HEK293 (cell line): Measurements from ENCODE around the gene NTSR1.

Source experiments
- CTCF ChIA-PET: fragments of 350-600 bp; formaldehyde crosslinking; extraction: SDS; loops from one replicate; lab custom pipeline; 2021; ENCODE audit warnings: antibody characterized with exemption; lab: Yijun Ruan, JAX
- POLR2A ChIA-PET: fragments of 300-600 bp; formaldehyde crosslinking; extraction: SDS; loops from one replicate; lab custom pipeline; 2020; ENCODE audit warnings: antibody characterized with exemption, inconsistent platforms; lab: Yijun Ruan, JAX
- H3K27ac ChIP-seq: fragments of 200-500 bp; sonication (Bioruptor generic); 2 replicates; pipeline ENCODE4 v1.5.1; 2014; ENCODE audit warnings: low read depth, low read length, control low read depth, inconsistent platforms; ENCODE audit errors: extremely low read depth
- H3K36me3 ChIP-seq, 2 experiments: fragments of 200-500 bp in 1 of 2; sonication (Bioruptor generic) in 1 of 2; 1 replicate in 1 of 2; 2 replicates in 1 of 2; pipeline ENCODE4 v1.5.1; 2014 to 2017; ENCODE audit warnings: inconsistent platforms in 2 of 2, low read length in 2 of 2; ENCODE audit not compliant: control insufficient read depth in 2 of 2, insufficient read depth in 1 of 2
- H3K4me1 ChIP-seq: fragments of 200-500 bp; sonication (Bioruptor generic); 2 replicates; pipeline ENCODE4 v1.5.1; 2014; ENCODE audit warnings: mild to moderate bottlenecking, low read length, inconsistent platforms; ENCODE audit not compliant: control insufficient read depth, insufficient read depth
- H3K4me3 ChIP-seq: 2 replicates; pipeline ENCODE4 v1.5.1; 2011; ENCODE audit warnings: low read depth, mild to moderate bottlenecking, control low read depth, low read length, moderate library complexity
- H3K9me3 ChIP-seq: fragments of 200-500 bp; sonication (Bioruptor generic); 2 replicates; pipeline ENCODE4 v1.5.1; 2014; ENCODE audit warnings: low read depth, low read length, inconsistent platforms; ENCODE audit not compliant: control insufficient read depth, insufficient read depth
- ELK4 ChIP-seq: IDR thresholded peaks from 2 replicates; pipeline ENCODE4 v1.6.1; 2011; ENCODE audit warnings: mild to moderate bottlenecking, low read depth, low read length, borderline replicate concordance
- FEZF1 ChIP-seq: fragments of 450-650 bp; formaldehyde crosslinking; IDR thresholded peaks from 2 replicates; pipeline ENCODE4 v1.5.1; 2016; ENCODE audit warnings: missing biosample characterization, missing genetic modification characterization
- HIC1 ChIP-seq: fragments of 450-650 bp; formaldehyde crosslinking; IDR thresholded peaks from 2 replicates; pipeline ENCODE4 v1.5.1; 2016; ENCODE audit warnings: missing biosample characterization, missing genetic modification characterization
- OVOL3 ChIP-seq: fragments of 450-650 bp; formaldehyde crosslinking; IDR thresholded peaks from 2 replicates; pipeline ENCODE4 v1.5.1; 2016; ENCODE audit warnings: missing biosample characterization, missing genetic modification characterization
- SP3 ChIP-seq: fragments of 450-650 bp; formaldehyde crosslinking; IDR thresholded peaks from 2 replicates; pipeline ENCODE4 v1.5.1; 2016; ENCODE audit warnings: missing biosample characterization, missing genetic modification characterization
- TCF7L2 ChIP-seq: IDR thresholded peaks from 2 replicates; pipeline ENCODE4 v1.6.1; 2011; ENCODE audit warnings: low read depth, mild to moderate bottlenecking, inconsistent platforms, low read length, moderate library complexity, borderline replicate concordance
- ZBTB17 ChIP-seq: fragments of 450-650 bp; formaldehyde crosslinking; IDR thresholded peaks from 2 replicates; pipeline ENCODE4 v1.5.1; 2016; ENCODE audit warnings: missing biosample characterization, missing genetic modification characterization
- ZBTB6 ChIP-seq: fragments of 450-650 bp; formaldehyde crosslinking; IDR thresholded peaks from 2 replicates; pipeline ENCODE4 v1.5.1; 2017; ENCODE audit warnings: missing biosample characterization, missing genetic modification characterization
- ZNF148 ChIP-seq: fragments of 450-650 bp; formaldehyde crosslinking; IDR thresholded peaks from 2 replicates; pipeline ENCODE4 v1.5.0; 2017; ENCODE audit warnings: missing biosample characterization, missing genetic modification characterization, borderline replicate concordance
- ZNF366 ChIP-seq: fragments of 450-650 bp; formaldehyde crosslinking; conservative IDR thresholded peaks from 2 replicates; pipeline ENCODE4 v1.5.1; 2016; ENCODE audit warnings: missing biosample characterization, missing genetic modification characterization
- ZNF433 ChIP-seq: fragments of 450-650 bp; formaldehyde crosslinking; IDR thresholded peaks from 2 replicates; pipeline ENCODE4 v1.5.1; 2016; ENCODE audit warnings: missing biosample characterization, missing genetic modification characterization, low read depth
- ZNF548 ChIP-seq: fragments of 450-650 bp; formaldehyde crosslinking; IDR thresholded peaks from 2 replicates; pipeline ENCODE4 v1.5.1; 2016; ENCODE audit warnings: missing biosample characterization, missing genetic modification characterization
- ZNF580 ChIP-seq: fragments of 450-650 bp; formaldehyde crosslinking; IDR thresholded peaks from 2 replicates; pipeline ENCODE4 v1.5.1; 2016; ENCODE audit warnings: missing biosample characterization, missing genetic modification characterization
- ZNF585B ChIP-seq: fragments of 450-650 bp; formaldehyde crosslinking; IDR thresholded peaks from 2 replicates; pipeline ENCODE4 v1.5.1; 2016; ENCODE audit warnings: missing biosample characterization, missing genetic modification characterization
- ZNF658 ChIP-seq: fragments of 450-650 bp; formaldehyde crosslinking; IDR thresholded peaks from 2 replicates; pipeline ENCODE4; 2016; ENCODE audit warnings: missing biosample characterization, missing genetic modification characterization
- ZNF776 ChIP-seq: fragments of 450-650 bp; formaldehyde crosslinking; IDR thresholded peaks from 2 replicates; pipeline ENCODE4 v1.5.0; 2017; ENCODE audit warnings: missing biosample characterization, missing genetic modification characterization, borderline replicate concordance
- ZNF792 ChIP-seq: fragments of 450-650 bp; formaldehyde crosslinking; IDR thresholded peaks from 2 replicates; pipeline ENCODE4 v1.5.1; 2016; ENCODE audit warnings: missing biosample characterization, missing genetic modification characterization
- ZSCAN18 ChIP-seq: fragments of 450-650 bp; formaldehyde crosslinking; IDR thresholded peaks from 2 replicates; pipeline ENCODE4 v1.5.1; 2016; ENCODE audit warnings: missing biosample characterization, missing genetic modification characterization

NTSR1 gene

GRCh38 chr20:62776692-62777527, 68.3 kb downstream of the NTSR1 start (continued):
- TF ChIP-seq ELK4 (no peak), ZBTB6 (no peak), ZNF580 (tag by site-specific recombination) (no peak), ZNF792 (tag by site-specific recombination) (no peak), ZNF658 (tag by site-specific recombination) (no peak), ZBTB17 (tag by site-specific recombination) (no peak; the same call in 1 of the 2 replicates), ZNF148 (tag by site-specific recombination) (no peak), ZNF433 (tag by site-specific recombination) (no peak), ZNF548 (tag by site-specific recombination) (no peak), ZNF366 (tag by site-specific recombination) (peak; percentile 98), FEZF1 (no peak), TCF7L2 (no peak), ZNF585B (tag by site-specific recombination) (no peak), ZNF776 (tag by site-specific recombination) (no peak), SP3 (tag by site-specific recombination) (peak; percentile 94), HIC1 (0 out of 2 replicates have a peak, but pooled peaks have one; percentile 74), ZSCAN18 (tag by site-specific recombination) (no peak)

GRCh38 chr20:62777528-62777830, 68.8 kb downstream of the NTSR1 start:
- 0 out of 2 replicates have a peak, but pooled peaks have one; percentile 40 for TF ChIP-seq HIC1
- TF ChIP-seq OVOL3 (tag by site-specific recombination), result no peak
- no peaks in the 10 kb centered on the region for H3K36me3 ChIP-seq
- H3K27ac ChIP-seq, result no peak overlapping the region
- ChIA-PET CTCF (no interaction called here), POLR2A (no interaction called here)
- no peaks in the 10 kb centered on the region for H3K9me3 ChIP-seq
- H3K4me1 ChIP-seq, result 0 out of 2 replicates have a peak, but pooled peaks cover 3% of the 10 kb centered on the region
- no peak overlapping the region for H3K4me3 ChIP-seq
